ENCODE measurements around the gene PPP1CA. TPM values are rescaled to one million over a fixed set of nuclear protein-coding genes. Genes with fewer than 3 reads are reported as not detected.

Gene PPP1CA
- total RNA-seq, 1 donor: 129 TPM

DNA sequence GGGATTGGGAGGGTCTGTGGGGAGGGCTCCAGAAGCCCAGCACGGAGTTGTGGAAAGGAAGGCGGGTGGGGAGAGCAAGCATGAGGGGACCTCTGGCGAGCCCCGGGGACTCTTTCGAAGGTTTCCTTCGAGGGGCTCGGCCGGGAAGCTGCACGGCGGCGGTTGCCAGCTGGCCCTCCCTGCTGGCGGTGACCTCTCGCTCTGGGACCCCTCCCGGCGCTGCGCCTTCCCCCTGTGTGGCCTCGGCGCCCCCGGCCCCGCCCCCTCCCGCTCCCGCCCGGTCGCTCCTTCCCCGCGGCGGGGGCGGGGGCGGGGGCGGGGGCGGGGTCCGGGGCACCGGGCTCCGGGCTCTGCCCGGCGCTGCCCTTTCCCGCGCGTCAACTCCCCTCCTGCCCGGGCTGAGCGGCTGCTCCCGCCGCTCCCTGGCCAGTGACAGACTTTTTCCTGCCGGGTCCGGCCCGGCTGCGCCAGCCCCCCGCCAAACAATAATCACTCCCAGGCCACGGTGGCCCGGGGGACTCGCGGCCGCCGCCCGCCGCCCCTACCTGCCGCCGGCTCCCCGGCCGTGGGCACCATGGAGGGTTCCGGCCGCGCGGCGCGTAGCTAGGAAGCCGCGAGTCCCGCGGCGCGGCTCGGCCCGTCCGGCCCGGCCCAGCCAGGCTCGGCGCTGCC lies 29.2 kb downstream of the PPP1CA start:
- H3K4me3 ChIP-seq (ENCODE audit: low read depth, low read length): peak overlapping the region; percentile 70
- TF ChIP-seq, protein P1, sequence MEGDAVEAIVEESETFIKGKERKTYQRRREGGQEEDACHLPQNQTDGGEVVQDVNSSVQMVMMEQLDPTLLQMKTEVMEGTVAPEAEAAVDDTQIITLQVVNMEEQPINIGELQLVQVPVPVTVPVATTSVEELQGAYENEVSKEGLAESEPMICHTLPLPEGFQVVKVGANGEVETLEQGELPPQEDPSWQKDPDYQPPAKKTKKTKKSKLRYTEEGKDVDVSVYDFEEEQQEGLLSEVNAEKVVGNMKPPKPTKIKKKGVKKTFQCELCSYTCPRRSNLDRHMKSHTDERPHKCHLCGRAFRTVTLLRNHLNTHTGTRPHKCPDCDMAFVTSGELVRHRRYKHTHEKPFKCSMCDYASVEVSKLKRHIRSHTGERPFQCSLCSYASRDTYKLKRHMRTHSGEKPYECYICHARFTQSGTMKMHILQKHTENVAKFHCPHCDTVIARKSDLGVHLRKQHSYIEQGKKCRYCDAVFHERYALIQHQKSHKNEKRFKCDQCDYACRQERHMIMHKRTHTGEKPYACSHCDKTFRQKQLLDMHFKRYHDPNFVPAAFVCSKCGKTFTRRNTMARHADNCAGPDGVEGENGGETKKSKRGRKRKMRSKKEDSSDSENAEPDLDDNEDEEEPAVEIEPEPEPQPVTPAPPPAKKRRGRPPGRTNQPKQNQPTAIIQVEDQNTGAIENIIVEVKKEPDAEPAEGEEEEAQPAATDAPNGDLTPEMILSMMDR (IDR thresholded peaks at IDR 0.05; ENCODE audit: insufficient read depth, low read length): no peak
- no peak for DNase-seq (ENCODE audit: low read depth)

DNA sequence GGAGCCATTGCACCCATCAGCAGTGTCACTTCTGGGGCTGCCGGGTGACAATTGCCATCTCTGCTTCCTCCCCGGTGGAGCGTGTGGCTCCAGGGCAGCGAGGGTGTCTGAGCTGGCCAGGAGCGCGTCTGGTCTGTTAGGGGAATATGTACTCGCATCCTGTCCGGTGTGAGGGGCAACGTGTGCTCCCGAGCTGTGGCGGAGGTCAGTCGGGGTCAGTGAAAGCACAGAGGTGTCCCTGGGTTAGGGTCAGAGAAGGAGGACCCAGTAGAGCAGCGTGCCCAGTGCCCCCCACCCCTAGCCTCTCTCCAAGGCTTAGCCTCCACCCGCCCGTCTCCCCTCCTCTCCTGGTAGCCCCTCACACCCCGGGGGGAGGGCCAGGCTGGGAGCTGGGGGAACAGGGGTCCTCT lies 29.7 kb downstream of the PPP1CA start:
- TF ChIP-seq, protein P1 (IDR thresholded peaks at IDR 0.05; ENCODE audit: insufficient read depth, low read length): no peak
- DNase-seq (ENCODE audit: low read depth): no peak
- peak overlapping the region; percentile 70 for H3K4me3 ChIP-seq (ENCODE audit: low read depth, low read length)

DNA sequence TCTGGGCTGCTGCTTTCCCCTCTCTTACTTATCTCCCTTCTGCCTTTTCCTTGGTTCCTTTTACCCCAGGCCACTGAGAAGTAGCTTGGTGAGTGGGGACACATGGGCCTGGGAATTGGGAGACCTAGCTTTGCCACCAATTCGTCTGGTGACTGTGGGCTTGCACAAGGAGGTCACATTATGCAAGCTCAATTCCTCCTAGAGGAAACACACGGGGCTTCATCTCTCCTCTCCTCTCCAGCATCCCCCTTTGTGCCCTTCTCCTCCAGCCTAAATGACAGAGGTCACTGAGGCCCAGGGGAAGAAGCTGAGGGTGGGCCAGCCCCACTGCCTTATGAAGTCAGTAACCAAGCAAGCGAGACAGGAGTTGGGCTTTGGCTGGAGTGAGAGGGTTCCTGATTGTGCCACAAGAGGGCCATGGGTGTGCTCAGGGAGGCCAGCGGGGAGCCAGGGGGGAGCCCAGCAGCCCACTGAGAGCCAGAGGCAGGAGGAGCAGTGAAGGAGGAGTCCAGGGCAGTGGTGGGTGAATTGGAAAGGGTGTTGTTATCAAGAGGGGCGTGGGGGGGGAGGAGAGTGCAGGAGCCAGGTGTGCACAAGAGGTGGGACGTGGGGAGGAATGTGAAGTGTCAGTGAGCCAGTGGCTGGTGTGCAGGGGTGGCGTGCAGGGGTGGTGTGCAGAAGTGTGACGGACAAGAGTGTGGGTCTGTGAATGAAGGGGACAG lies 30.3 kb downstream of the PPP1CA start:
- TF ChIP-seq, protein P1 (IDR thresholded peaks at IDR 0.05; ENCODE audit: insufficient read depth, low read length): peak; percentile 72
- H3K4me3 ChIP-seq (ENCODE audit: low read depth, low read length): peak overlapping the region; percentile 70
- peak; percentile 60 for DNase-seq (ENCODE audit: low read depth)

DNA sequence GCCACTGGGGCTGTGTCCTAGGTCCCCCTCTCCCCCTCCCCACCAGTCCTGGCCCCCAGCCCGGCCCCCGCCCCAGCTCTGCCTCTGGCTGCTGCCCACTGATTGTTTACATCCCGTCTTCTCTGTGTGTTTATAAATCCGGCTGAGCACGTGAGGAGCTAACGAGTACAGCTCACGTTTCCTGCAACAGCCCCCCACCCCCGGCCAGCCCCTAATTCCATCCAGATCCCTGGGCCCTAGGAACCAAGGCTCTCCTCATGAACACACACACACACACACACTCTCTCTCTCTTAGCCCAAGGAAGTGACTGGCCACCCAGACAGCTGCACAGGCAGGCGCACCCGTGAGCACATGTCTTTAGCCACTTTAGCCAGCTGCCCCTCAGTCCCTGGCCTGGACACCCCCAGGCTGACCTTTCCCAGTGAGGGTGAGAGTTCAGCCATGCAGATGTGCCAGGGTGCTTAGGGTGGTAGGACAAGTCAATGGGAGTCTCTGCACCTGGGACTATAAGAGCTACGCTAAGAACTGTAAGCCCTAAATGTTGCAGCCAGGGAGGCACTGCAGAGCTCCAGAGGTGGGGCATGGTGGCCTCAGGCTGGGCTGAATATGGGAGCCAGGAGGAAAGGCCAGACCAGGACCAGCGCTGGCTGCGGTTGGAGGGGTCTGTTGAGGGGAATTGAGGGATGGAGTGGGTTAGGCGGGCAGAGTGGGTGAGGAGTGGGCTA lies 31.1 kb downstream of the PPP1CA start:
- TF ChIP-seq, protein P1 (IDR thresholded peaks at IDR 0.05; ENCODE audit: insufficient read depth, low read length): no peak
- DNase-seq (ENCODE audit: low read depth): no peak

DNA sequence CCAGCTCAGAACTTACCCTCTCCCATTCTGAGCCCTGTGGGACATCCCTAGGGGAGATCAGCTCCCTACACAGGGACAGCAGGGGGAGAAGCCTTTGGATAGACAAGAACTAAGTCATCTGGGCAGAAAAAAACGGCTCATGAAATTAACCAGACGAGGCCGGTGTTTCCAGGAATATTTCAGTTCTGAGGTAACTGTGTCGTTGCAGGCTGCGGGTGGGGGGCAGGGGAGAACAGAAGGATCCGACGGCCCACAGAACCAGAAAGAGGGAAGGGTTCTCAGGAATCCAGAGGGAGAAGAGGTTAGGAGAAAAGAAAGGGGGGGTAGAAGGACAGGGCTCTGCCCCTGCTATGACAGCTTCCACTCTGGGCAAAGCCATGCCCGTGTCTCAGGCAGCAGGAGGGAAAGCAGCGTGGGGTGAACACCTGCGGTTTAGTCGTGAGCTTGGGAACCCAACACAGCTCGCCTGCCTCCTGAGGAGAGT lies 31.8 kb downstream of the PPP1CA start:
- TF ChIP-seq, protein P1 (IDR thresholded peaks at IDR 0.05; ENCODE audit: insufficient read depth, low read length): no peak
- H3K4me3 ChIP-seq (ENCODE audit: low read depth, low read length): peak overlapping the region; percentile 37
- DNase-seq (ENCODE audit: low read depth): peak; percentile 45

More for the DNA sequence above, 31.1 kb downstream of the PPP1CA start:
- peak overlapping the region; percentile 70 for H3K4me3 ChIP-seq (ENCODE audit: low read depth, low read length)

DNA sequence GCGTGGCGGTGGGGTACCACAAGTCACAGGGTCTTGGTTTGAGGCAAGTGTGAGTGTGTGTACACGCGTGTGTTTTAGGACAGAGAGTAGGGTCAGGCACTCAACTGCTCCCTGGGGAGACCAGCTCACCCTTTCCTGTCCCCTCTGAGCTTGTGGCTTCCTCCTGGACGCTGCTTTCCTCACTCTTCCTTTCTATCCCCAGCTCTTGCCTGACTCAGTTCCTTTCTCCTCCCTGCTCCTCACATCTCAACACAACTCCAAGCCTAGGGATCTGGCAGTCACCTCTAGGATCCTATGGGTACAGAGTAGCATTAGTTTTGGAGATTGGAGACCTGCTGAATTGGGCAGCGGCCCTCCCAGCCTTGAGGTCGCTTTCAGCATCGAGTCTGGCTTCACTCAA lies 32.4 kb downstream of the PPP1CA start:
- DNase-seq (ENCODE audit: low read depth): no peak
- TF ChIP-seq, protein P1 (IDR thresholded peaks at IDR 0.05; ENCODE audit: insufficient read depth, low read length): no peak
- no peak overlapping the region for H3K4me3 ChIP-seq (ENCODE audit: low read depth, low read length)

Measured in fibroblast of the aortic adventitia (primary cell).